Gastrocnemius medialis (tissue), 4 donors: ENCODE data around the gene CR1.
"Not testable (repeated sequence)": the region's sequence is repeated elsewhere in the genome, so short reads cannot be mapped to it uniquely, and the experiment has no call there.

ENCODE experiments used
- CTCF ChIP-seq, 5 experiments: fragments of 450-650 bp in 3 of 5; fragments of 200-600 bp in 2 of 5; sonication (generic) in 2 of 5; IDR thresholded peaks in 4 of 5; conservative IDR thresholded peaks in 1 of 5; 1 replicate in 4 of 5; 2 replicates in 1 of 5; pipeline ENCODE4 v1.5.1; 2016 to 2019; ENCODE audit warnings: antibody characterized with exemption in 5 of 5, mild to moderate bottlenecking in 3 of 5, moderate library complexity in 3 of 5
- POLR2A ChIP-seq, 2 donors: fragments of 450-650 bp; IDR thresholded peaks; one replicate each; pipeline ENCODE4 v1.6.1; 2017; ENCODE audit warnings: antibody characterized with exemption in 2 of 2, mild to moderate bottlenecking in 2 of 2, moderate library complexity in 2 of 2

GRCh38 chr1:207625504-207626071, 129.6 kb downstream of the CR1 start:
- not testable (repeated sequence) for TF ChIP-seq POLR2A (IDR thresholded peaks at IDR 0.05); CTCF (IDR thresholded peaks at IDR 0.05 in 4 of 5, conservative IDR thresholded peaks at IDR 0.05 in 1 of 5)
